Fibroblast of mammary gland (primary cell): ENCODE results near the gene ADAMTS13.

Experiments used
- DNase-seq: peaks from one replicate; pipeline ENCODE4 v3.0.0-alpha.2; 2010; ENCODE audit warnings: low read depth
- H3K4me3 ChIP-seq: 2 replicates; pipeline ENCODE4 v1.5.1; 2011; ENCODE audit warnings: low read depth, mild to moderate bottlenecking, low read length, moderate library complexity; ENCODE audit not compliant: control insufficient read depth
- TF ChIP-seq, protein P1 (sequence below): conservative IDR thresholded peaks from 2 replicates; pipeline ENCODE4 v1.5.1; 2011; ENCODE audit warnings: low read depth, low read length, inconsistent platforms; ENCODE audit not compliant: control insufficient read depth, insufficient read depth

Gene ADAMTS13

DNA sequence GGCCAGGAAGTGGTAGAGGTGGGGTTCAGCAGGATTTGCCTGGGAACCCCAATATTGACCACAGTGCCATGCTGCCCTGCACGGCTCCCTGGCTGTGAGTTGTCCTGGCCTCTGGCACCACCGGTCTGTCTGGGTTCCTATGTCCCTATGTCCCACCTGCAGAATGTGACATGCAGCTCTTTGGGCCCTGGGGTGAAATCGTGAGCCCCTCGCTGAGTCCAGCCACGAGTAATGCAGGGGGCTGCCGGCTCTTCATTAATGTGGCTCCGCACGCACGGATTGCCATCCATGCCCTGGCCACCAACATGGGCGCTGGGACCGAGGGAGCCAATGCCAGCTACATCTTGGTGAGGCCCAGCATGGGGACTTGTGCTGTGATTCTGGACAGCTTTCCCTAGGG lies 35.6 kb downstream of the ADAMTS13 start:
- DNase-seq, result no peak
- TF ChIP-seq, protein P1, sequence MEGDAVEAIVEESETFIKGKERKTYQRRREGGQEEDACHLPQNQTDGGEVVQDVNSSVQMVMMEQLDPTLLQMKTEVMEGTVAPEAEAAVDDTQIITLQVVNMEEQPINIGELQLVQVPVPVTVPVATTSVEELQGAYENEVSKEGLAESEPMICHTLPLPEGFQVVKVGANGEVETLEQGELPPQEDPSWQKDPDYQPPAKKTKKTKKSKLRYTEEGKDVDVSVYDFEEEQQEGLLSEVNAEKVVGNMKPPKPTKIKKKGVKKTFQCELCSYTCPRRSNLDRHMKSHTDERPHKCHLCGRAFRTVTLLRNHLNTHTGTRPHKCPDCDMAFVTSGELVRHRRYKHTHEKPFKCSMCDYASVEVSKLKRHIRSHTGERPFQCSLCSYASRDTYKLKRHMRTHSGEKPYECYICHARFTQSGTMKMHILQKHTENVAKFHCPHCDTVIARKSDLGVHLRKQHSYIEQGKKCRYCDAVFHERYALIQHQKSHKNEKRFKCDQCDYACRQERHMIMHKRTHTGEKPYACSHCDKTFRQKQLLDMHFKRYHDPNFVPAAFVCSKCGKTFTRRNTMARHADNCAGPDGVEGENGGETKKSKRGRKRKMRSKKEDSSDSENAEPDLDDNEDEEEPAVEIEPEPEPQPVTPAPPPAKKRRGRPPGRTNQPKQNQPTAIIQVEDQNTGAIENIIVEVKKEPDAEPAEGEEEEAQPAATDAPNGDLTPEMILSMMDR, result no peak
- H3K4me3 ChIP-seq, result no peak overlapping the region

DNA sequence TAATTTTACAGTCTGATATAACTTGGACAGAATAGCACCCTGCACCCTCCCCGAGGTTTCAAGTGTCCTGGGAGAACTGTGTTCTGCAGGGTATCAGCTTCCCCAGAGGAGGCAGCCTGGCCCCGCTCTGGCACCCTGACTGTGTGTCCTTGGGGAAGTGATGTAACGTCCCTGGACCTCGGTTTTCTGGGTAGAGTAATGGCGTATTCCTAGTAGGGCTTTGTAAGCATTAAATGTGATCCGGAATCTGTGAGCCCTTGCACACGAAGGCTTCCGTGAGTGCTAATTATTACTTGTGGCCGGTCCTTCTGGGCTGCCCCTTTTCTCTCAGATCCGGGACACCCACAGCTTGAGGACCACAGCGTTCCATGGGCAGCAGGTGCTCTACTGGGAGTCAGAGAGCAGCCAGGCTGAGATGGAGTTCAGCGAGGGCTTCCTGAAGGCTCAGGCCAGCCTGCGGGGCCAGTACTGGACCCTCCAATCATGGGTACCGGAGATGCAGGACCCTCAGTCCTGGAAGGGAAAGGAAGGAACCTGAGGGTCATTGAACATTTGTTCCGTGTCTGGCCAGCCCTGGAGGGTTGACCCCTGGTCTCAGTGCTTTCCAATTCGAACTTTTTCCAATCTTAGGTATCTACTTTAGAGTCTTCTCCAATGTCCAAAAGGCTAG lies 36.6 kb downstream of the ADAMTS13 start:
- no peak overlapping the region for H3K4me3 ChIP-seq

DNA sequence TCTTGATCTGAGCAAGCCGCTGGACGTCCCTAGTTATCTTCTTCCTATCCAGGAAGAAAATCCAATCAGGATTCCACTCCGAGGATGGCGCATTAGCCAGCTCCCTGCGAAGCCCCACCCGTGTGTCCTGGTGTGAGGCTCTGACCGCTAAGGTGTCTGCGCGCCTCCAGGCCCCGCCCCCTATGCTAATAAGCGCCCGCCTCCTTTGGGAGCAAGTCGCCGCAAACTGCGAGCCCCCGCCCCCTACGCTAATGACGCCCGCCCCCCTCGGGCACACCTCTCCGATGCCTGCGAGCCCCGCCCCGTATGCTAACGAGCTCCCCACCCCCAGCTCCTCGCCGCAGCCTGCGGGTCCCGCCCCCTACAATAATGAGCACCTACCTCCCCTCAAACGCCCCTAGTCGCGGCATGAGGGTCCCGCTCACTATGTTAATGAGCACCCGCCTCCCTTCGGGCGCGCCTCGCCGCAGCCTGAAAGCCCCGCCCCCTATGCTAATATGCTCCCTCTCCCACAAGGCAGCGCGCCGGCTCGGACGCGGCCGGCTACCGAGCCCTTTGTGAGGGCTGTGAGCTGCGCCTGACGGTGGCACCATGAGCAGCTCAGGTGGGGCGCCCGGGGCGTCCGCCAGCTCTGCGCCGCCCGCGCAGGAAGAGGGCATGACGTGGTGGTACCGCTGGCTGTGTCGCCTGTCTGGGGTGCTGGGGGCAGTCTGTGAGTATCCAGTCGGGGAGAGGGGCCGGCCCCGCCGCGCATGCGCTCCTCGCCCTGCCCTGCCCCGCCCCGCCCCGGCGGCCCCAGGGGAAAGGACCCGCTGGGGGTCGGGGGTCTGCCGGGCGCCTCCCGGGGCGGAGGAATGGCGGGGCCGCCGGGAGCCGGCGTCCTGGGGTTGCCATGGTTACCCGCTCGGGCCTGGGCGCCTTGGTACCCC lies 37.6 kb downstream of the ADAMTS13 start, which contains the start of gene CACFD1:
TSS of gene CACFD1 (plus strand) at position 503 of the 929 bp plus-strand sequence. CDS start at position 592, 89 bp downstream.
- TF ChIP-seq, protein P1, result no peak
- H3K4me3 ChIP-seq, result peak within 1 kb of the TSS; percentile 63
- DNase-seq, result peak; percentile 76

More for the DNA sequence above, 36.6 kb downstream of the ADAMTS13 start:
- no peak for DNase-seq
- TF ChIP-seq, protein P1, result no peak

DNA sequence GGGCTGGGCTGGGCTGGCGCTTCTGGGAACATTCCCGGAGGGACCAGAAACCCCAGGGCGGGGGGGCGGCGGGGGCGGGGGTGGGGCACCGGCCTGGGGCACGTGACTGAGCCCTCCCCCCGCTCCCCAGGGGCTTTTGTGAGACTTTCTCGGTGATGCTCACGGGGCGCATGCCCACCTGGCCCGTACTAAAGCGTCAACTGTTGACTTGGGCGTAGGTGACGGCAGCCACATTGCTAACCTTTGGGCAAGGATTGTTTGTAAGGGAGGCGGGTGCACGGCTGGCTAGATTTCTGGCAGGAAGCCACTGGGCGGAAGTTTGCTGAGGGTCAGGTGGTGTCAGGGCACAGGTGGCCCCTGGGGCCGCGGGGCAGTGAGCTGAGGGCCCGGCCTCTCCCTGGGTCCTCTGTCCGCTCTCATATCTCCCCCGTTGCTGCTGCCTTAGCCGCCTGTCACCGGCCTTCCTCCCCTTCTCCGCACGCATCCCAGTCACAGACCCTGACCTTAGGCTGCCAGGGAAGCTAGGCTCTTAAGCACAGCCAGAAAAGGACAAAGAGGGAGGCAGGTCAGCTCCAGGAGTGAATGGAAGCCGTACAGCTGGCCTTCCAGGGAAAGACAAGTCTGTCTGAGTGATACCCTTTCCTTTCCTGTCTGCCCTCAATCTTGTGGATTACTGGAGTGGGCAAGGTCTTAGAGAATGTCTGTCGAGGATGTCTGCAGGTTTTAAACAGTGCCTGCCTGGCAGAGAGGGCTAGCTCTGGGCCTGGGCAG lies 38.4 kb downstream of the ADAMTS13 start:
- TF ChIP-seq, protein P1, result no peak
- H3K4me3 ChIP-seq, result peak overlapping the region; percentile 63
- no peak for DNase-seq

DNA sequence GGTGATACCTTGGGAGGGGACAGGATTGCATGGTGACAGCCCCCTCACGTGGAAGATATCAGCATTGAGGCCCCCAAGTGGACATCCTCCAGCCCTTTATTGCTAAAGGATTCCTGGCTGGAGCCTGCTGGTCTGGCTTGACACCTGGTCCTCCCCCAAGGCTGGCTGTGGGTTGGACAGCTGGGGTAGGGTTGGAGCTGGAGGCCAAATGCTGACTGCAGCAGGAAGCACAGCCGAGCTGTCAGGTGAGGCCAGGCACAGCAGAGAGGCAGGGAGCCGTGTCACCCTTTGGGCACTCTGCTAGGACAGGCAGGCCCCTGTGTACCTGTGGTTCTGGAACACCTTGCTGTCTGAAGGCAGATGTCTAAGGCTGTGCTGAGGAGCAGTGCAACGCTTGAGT lies 39.8 kb downstream of the ADAMTS13 start:
- no peak for DNase-seq
- TF ChIP-seq, protein P1, result no peak
- H3K4me3 ChIP-seq, result no peak overlapping the region

DNA sequence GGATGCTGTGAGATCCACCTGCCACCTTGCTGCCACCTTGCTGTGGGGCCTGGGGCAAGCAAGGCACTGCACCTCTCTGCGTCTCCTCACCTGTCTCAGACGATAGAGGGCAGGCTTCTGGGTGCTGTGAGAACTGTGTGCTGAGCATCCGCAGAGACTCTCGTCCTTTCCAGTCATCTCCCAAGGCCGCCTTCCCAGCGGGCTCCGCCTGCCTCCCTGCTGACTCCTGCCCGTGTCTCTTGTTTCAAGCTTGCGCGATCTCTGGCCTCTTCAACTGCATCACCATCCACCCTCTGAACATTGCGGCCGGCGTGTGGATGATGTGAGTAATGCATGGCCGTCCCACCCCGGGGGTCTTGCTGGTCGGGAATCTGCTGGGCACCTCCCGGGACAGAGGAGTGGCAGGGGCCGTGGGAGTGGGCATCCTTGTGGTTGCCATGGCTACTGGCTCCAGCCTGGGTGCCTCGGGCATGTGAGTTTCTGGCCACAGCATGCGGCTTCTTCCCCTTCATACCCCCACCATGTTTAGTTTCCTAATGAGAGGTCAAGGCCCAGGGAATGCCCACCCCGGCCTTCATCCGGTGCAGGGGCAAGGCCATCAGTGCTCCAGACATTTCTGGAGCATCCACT lies 41.2 kb downstream of the ADAMTS13 start:
- DNase-seq, result no peak
- TF ChIP-seq, protein P1, result no peak
- no peak overlapping the region for H3K4me3 ChIP-seq
